Adrenal gland (tissue), 5 donors: ENCODE results near the gene MCM3AP.

ENCODE experiments used
- POLR2A ChIP-seq, 2 donors: fragments of 450-650 bp; IDR thresholded peaks; one replicate each; pipeline ENCODE4 v1.6.1; 2017; ENCODE audit warnings: antibody characterized with exemption in 2 of 2, mild to moderate bottlenecking in 2 of 2, moderate library complexity in 1 of 2
- TF ChIP-seq, protein P1 (sequence below), 6 experiments: fragments of 450-650 bp in 4 of 6; fragments of 200-600 bp in 2 of 6; sonication (generic) in 1 of 6; IDR thresholded peaks; 1 replicate in 5 of 6; 2 replicates in 1 of 6; pipeline versions ENCODE4 v1.5.1 to v1.8.0; 2016 to 2021; ENCODE audit warnings: antibody characterized with exemption in 6 of 6, mild to moderate bottlenecking in 2 of 6, moderate library complexity in 1 of 6
- donor health status: DM: no; HTN: no; CAD: no.

DNA sequence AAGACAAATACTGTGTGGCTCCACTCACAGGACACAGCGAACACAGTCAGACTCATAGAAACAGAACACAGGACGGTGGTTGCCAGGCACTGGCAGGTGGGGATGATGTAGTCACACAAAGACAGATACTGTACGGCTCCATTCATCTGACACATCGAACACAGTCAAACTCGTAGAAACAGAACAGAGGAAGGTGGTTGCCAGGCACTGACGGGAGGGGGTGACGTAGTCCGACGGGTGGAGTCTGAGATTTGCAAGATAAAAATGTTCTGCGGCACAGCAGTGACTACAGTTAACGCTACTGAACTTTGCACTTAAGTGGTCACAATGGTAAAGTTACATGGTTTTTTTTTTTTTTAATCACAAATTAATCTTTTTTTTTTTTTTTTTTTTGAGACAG lies 19.5 kb upstream of the MCM3AP start:
- no peak for TF ChIP-seq POLR2A (IDR thresholded peaks at IDR 0.05)
- TF ChIP-seq, protein P1, sequence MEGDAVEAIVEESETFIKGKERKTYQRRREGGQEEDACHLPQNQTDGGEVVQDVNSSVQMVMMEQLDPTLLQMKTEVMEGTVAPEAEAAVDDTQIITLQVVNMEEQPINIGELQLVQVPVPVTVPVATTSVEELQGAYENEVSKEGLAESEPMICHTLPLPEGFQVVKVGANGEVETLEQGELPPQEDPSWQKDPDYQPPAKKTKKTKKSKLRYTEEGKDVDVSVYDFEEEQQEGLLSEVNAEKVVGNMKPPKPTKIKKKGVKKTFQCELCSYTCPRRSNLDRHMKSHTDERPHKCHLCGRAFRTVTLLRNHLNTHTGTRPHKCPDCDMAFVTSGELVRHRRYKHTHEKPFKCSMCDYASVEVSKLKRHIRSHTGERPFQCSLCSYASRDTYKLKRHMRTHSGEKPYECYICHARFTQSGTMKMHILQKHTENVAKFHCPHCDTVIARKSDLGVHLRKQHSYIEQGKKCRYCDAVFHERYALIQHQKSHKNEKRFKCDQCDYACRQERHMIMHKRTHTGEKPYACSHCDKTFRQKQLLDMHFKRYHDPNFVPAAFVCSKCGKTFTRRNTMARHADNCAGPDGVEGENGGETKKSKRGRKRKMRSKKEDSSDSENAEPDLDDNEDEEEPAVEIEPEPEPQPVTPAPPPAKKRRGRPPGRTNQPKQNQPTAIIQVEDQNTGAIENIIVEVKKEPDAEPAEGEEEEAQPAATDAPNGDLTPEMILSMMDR (IDR thresholded peaks at IDR 0.05): no peak
